Activated CD8-positive, alpha-beta memory T cell treated with anti-CD3 and anti-CD28 coated beads for 48 hours (primary cell): Measurements from ENCODE around the gene MTHFSD.

Experiments used
- DNase-seq, 3 experiments: peaks; one replicate each; pipeline ENCODE4 v3.0.0-alpha.2; 2020; ENCODE audit warnings: low read depth in 2 of 3, low spot score in 2 of 3

MTHFSD gene

GRCh38 chr16:86503830-86504229, 51.2 kb downstream of the MTHFSD start:
- no peak for DNase-seq

- DNase-seq: no peak
Observed at GRCh38 chr16:86502856-86503748, 51.9 kb downstream of the MTHFSD start.

- no peak for DNase-seq
Observed at GRCh38 chr16:86501989-86502855, 52.8 kb downstream of the MTHFSD start.

GRCh38 chr16:86500708-86501510, 54.1 kb downstream of the MTHFSD start:
- no peak for DNase-seq

- DNase-seq: no peak
Observed at GRCh38 chr16:86499889-86500707, 54.9 kb downstream of the MTHFSD start.

GRCh38 chr16:86499440-86499786, 55.6 kb downstream of the MTHFSD start:
- DNase-seq: no peak

- DNase-seq: no peak
Observed at GRCh38 chr16:86498671-86499439, 56.2 kb downstream of the MTHFSD start.

- no peak for DNase-seq
Observed at GRCh38 chr16:86498155-86498670, 56.8 kb downstream of the MTHFSD start.

- DNase-seq: no peak
Observed at GRCh38 chr16:86497551-86498021, 57.4 kb downstream of the MTHFSD start.

- DNase-seq: no peak
Observed at GRCh38 chr16:86496929-86497461, 58.0 kb downstream of the MTHFSD start.

GRCh38 chr16:86496262-86496928, 58.6 kb downstream of the MTHFSD start:
- no peak for DNase-seq

GRCh38 chr16:86495756-86496261, 59.2 kb downstream of the MTHFSD start:
- DNase-seq: no peak

GRCh38 chr16:86495357-86495701, 59.7 kb downstream of the MTHFSD start:
- no peak for DNase-seq

- no peak for DNase-seq
Observed at GRCh38 chr16:86494565-86495356, 60.3 kb downstream of the MTHFSD start.

GRCh38 chr16:86494039-86494564, 60.9 kb downstream of the MTHFSD start:
- no peak for DNase-seq

- DNase-seq: no peak
Observed at GRCh38 chr16:86492961-86493629, 61.9 kb downstream of the MTHFSD start.
